ENCODE measurements around the gene ZMYND12. TPM values are rescaled to one million over a fixed set of nuclear protein-coding genes. Genes with fewer than 3 reads are reported as not detected.

Gene ZMYND12
- total and polyA plus RNA-seq, 2 donors from 2014 or later = 1.9 to 17.7 TPM

GRCh38 chr1:42469727-42470126 lies 13.9 kb upstream of the ZMYND12 start:
- Histone ChIP-seq H3K4me3 (ENCODE audit: low read length in 3 of 3) (no peak overlapping the region), H3K9ac (ENCODE audit: low read length in 3 of 3) (no peak overlapping the region), H3K9me3 (ENCODE audit: control insufficient read depth in 2 of 3, insufficient read depth in 1 of 3, low read length in 3 of 3) (no peaks in the 10 kb centered on the region), H3K36me3 (ENCODE audit: control insufficient read depth in 2 of 3, insufficient read depth in 3 of 3, low read length in 3 of 3) (peaks cover 0 to 4% (median 0%) of the 10 kb centered on the region in 3 donors), H3K4me1 (ENCODE audit: control insufficient read depth in 2 of 3, insufficient read depth in 2 of 3, low read depth in 1 of 3, low read length in 3 of 3) (no peaks in the 10 kb centered on the region), H3K27me3 (ENCODE audit: control insufficient read depth, insufficient read depth, low read length) (no peaks in the 10 kb centered on the region), H3K27ac (ENCODE audit: low read depth in 2 of 2, low read length in 2 of 2) (no peak overlapping the region)
- no peak for TF ChIP-seq CTCF (IDR thresholded peaks at IDR 0.05; ENCODE audit: borderline replicate concordance, extremely low read depth, insufficient read depth)
- DNase-seq = no peak
- no peak for FAIRE-seq
- intact Hi-C loops (cut with DNase I) = no loop called here

- TF ChIP-seq CTCF (IDR thresholded peaks at IDR 0.05; ENCODE audit: borderline replicate concordance, extremely low read depth, insufficient read depth) = no peak
- no peaks in the 10 kb centered on the region for H3K9me3 ChIP-seq (ENCODE audit: control insufficient read depth in 2 of 3, insufficient read depth in 1 of 3, low read length in 3 of 3)
- FAIRE-seq (no peak), DNase-seq (peak in 2 of 5 donors; percentile 4 to 16)
- peaks cover 0 to 1% (median 0%) of the 10 kb centered on the region in 3 donors for H3K4me1 ChIP-seq (ENCODE audit: control insufficient read depth in 2 of 3, insufficient read depth in 2 of 3, low read depth in 1 of 3, low read length in 3 of 3)
- peak overlapping the region in 1 of 3 donors; percentile 87 for H3K4me3 ChIP-seq (ENCODE audit: low read length in 3 of 3)
- intact Hi-C loops (cut with DNase I) = no loop called here
- peak overlapping the region in 1 of 2 donors; percentile 32 for H3K27ac ChIP-seq (ENCODE audit: low read depth in 2 of 2, low read length in 2 of 2)
- H3K9ac ChIP-seq (ENCODE audit: low read length in 3 of 3) = no peak overlapping the region
- H3K27me3 ChIP-seq (ENCODE audit: control insufficient read depth, insufficient read depth, low read length) = no peaks in the 10 kb centered on the region
- H3K36me3 ChIP-seq (ENCODE audit: control insufficient read depth in 2 of 3, insufficient read depth in 3 of 3, low read length in 3 of 3) = no peaks in the 10 kb centered on the region
Observed at GRCh38 chr1:42466030-42466429, 10.2 kb upstream of the ZMYND12 start.

- Histone ChIP-seq H3K4me3 (ENCODE audit: low read length in 3 of 3) (peak overlapping the region; percentile 46 to 87 (median 83)), H3K9me3 (ENCODE audit: control insufficient read depth in 2 of 3, insufficient read depth in 1 of 3, low read length in 3 of 3) (no peaks in the 10 kb centered on the region), H3K27me3 (ENCODE audit: control insufficient read depth, insufficient read depth, low read length) (no peaks in the 10 kb centered on the region), H3K27ac (ENCODE audit: low read depth in 2 of 2, low read length in 2 of 2) (peak overlapping the region in 1 of 2 donors; percentile 68), H3K9ac (ENCODE audit: low read length in 3 of 3) (peak overlapping the region in 2 of 3 donors; percentile 4 to 72), H3K36me3 (ENCODE audit: control insufficient read depth in 2 of 3, insufficient read depth in 3 of 3, low read length in 3 of 3) (peaks cover 0 to 14% (median 13%) of the 10 kb centered on the region in 3 donors), H3K4me1 (ENCODE audit: control insufficient read depth in 2 of 3, insufficient read depth in 2 of 3, low read depth in 1 of 3, low read length in 3 of 3) (peaks cover 0 to 6% (median 0%) of the 10 kb centered on the region in 3 donors)
- intact Hi-C loops (cut with DNase I) = no loop called here
- TF ChIP-seq CTCF (IDR thresholded peaks at IDR 0.05; ENCODE audit: borderline replicate concordance, extremely low read depth, insufficient read depth) = no peak
- FAIRE-seq (no peak), DNase-seq (peak in 3 of 5 donors; percentile 18 to 58 (median 49))
Observed at GRCh38 chr1:42463921-42464320, 8.1 kb upstream of the ZMYND12 start.
